Thyroid gland (tissue), 4 donors: ENCODE data around the gene ACACB. TPM values are rescaled to one million over a fixed set of nuclear protein-coding genes. Genes with fewer than 3 reads are reported as not detected.

Experiments
- DNase-seq, 2 donors: peaks; one replicate each; pipeline ENCODE4 v3.0.0-alpha.2; 2019
- H3K27ac ChIP-seq, 3 donors: fragments of 200-600 bp; sonication (generic); 1 replicate in 2 of 3; 2 replicates in 1 of 3; pipeline ENCODE4 v1.5.1; 2016 to 2019; ENCODE audit warnings: mild to moderate bottlenecking in 1 of 3, moderate library complexity in 1 of 3
- H3K27me3 ChIP-seq: fragments of 200-600 bp; sonication (generic); one replicate; pipeline ENCODE4 v1.5.1; 2019
- H3K36me3 ChIP-seq, 2 donors: fragments of 200-600 bp; sonication (generic); one replicate each; pipeline ENCODE4 v1.5.1; 2016 to 2019
- H3K4me1 ChIP-seq, 2 donors: fragments of 200-600 bp; sonication (generic); one replicate each; pipeline ENCODE4 v1.5.1; 2017 to 2019
- H3K4me3 ChIP-seq, 3 donors: fragments of 200-600 bp; sonication (generic); replicated peaks in 1 of 3; 1 replicate in 2 of 3; 2 replicates in 1 of 3; pipeline ENCODE4 v1.5.1; 2016; ENCODE audit warnings: mild to moderate bottlenecking in 1 of 3
- H3K9me3 ChIP-seq: fragments of 200-600 bp; sonication (generic); one replicate; pipeline ENCODE4 v1.5.1; 2017
- CTCF ChIP-seq, 6 experiments: fragments of 200-600 bp in 3 of 6; fragments of 450-650 bp in 3 of 6; sonication (generic) in 3 of 6; IDR thresholded peaks; one replicate each; pipeline ENCODE4 v1.5.1; 2016 to 2019; ENCODE audit warnings: antibody characterized with exemption in 6 of 6, mild to moderate bottlenecking in 2 of 6, inconsistent platforms in 1 of 6, moderate library complexity in 1 of 6
- POLR2A ChIP-seq, 2 donors: fragments of 450-650 bp; IDR thresholded peaks; one replicate each; pipeline ENCODE4 v1.6.1; 2017; ENCODE audit warnings: antibody characterized with exemption in 2 of 2, mild to moderate bottlenecking in 2 of 2, moderate library complexity in 1 of 2
- WGBS, 2 donors: methylation state at CpG; one replicate each; pipeline ENCODE4 v1.1.5; 2017; 5-methylcytosine and 5-hydroxymethylcytosine counted together
- intact Hi-C: fragments of 100-400 bp; cut with DNase I; formaldehyde crosslinking; loops from one replicate; pipeline ENCODE4 v1.15.1; 2023
- total RNA-seq, 4 donors: library from RNA; depleted of rRNA; stranded (reverse); fragments of >200 nt; gene quantifications; one replicate each; pipeline ENCODE4 v1.2.3, GENCODE V29; 2016

The ACACB gene
- total RNA-seq, 4 donors from 2014 or later, result 115 to 178 (median 140) TPM

GRCh38 chr12:109201496-109201885 is 85.1 kb downstream of the ACACB start:
- DNase-seq, result no peak
- WGBS, 2 donors, result 96 to 98% methylated on average over 8 to 17 of the region's 17 CpGs
- Histone ChIP-seq H3K27me3 (no peaks in the 10 kb centered on the region), H3K4me3 (no peak overlapping the region), H3K27ac (no peak overlapping the region), H3K4me1 (no peaks in the 10 kb centered on the region), H3K9me3 (no peaks in the 10 kb centered on the region), H3K36me3 (peaks cover 71 to 86% of the 10 kb centered on the region in 2 donors)
- TF ChIP-seq CTCF (IDR thresholded peaks at IDR 0.05) (no peak), POLR2A (IDR thresholded peaks at IDR 0.05) (no peak)
- intact Hi-C loops, result no loop called here

- DNase-seq, result no peak
- Histone ChIP-seq H3K9me3 (no peaks in the 10 kb centered on the region), H3K4me3 (no peak overlapping the region), H3K4me1 (no peaks in the 10 kb centered on the region), H3K27ac (no peak overlapping the region), H3K27me3 (no peaks in the 10 kb centered on the region), H3K36me3 (peaks cover 71 to 87% of the 10 kb centered on the region in 2 donors)
- TF ChIP-seq POLR2A (IDR thresholded peaks at IDR 0.05), result no peak
- TF ChIP-seq CTCF (IDR thresholded peaks at IDR 0.05), result no peak
- WGBS, 2 donors, result 92 to 96% methylated on average over 3 of the region's 3 CpGs
- intact Hi-C loops, result no loop called here
These were observed 86.4 kb downstream of the ACACB start for GRCh38 chr12:109202770-109203169.

- DNase-seq, result no peak
- no peak overlapping the region for H3K4me3 ChIP-seq
- H3K36me3 ChIP-seq, result peaks cover 75 to 91% of the 10 kb centered on the region in 2 donors
- no peak for TF ChIP-seq POLR2A (IDR thresholded peaks at IDR 0.05)
- TF ChIP-seq CTCF (IDR thresholded peaks at IDR 0.05), result no peak
- no peak overlapping the region for H3K27ac ChIP-seq
- 91 to 95% methylated on average over 8 of the region's 8 CpGs for WGBS, 2 donors
- intact Hi-C loops, result no loop called here
- H3K4me1 ChIP-seq, result no peaks in the 10 kb centered on the region
- H3K9me3 ChIP-seq, result no peaks in the 10 kb centered on the region
- H3K27me3 ChIP-seq, result no peaks in the 10 kb centered on the region
These were observed 87.1 kb downstream of the ACACB start for GRCh38 chr12:109203480-109203879.

GRCh38 chr12:109209082-109209481 is 92.7 kb downstream of the ACACB start:
- 93 to 95% methylated on average over 8 to 13 of the region's 14 CpGs for WGBS, 2 donors
- Histone ChIP-seq H3K9me3 (no peaks in the 10 kb centered on the region), H3K4me3 (no peak overlapping the region), H3K27me3 (no peaks in the 10 kb centered on the region), H3K4me1 (no peaks in the 10 kb centered on the region), H3K27ac (no peak overlapping the region), H3K36me3 (peaks cover 67 to 79% of the 10 kb centered on the region in 2 donors)
- no peak for DNase-seq
- TF ChIP-seq CTCF (IDR thresholded peaks at IDR 0.05) (no peak), POLR2A (IDR thresholded peaks at IDR 0.05) (no peak)
- intact Hi-C loops, result no loop called here

- H3K36me3 ChIP-seq, result peaks cover 60 to 67% of the 10 kb centered on the region in 2 donors
- intact Hi-C loops, result no loop called here
These were observed 96.2 kb downstream of the ACACB start for GRCh38 chr12:109212460-109213115.

More at GRCh38 chr12:109212460-109213115, 96.2 kb downstream of the ACACB start:
- H3K27ac ChIP-seq, result no peak overlapping the region
- no peaks in the 10 kb centered on the region for H3K9me3 ChIP-seq
- WGBS, 2 donors, result 93 to 95% methylated on average over 13 to 16 of the region's 16 CpGs
- no peaks in the 10 kb centered on the region for H3K27me3 ChIP-seq
- DNase-seq, result no peak
- TF ChIP-seq CTCF (IDR thresholded peaks at IDR 0.05) (no peak), POLR2A (IDR thresholded peaks at IDR 0.05) (no peak)
- H3K4me1 ChIP-seq, result no peaks in the 10 kb centered on the region
- no peak overlapping the region for H3K4me3 ChIP-seq
